Measurements from ENCODE around the gene MYH11.

MYH11 gene

DNA sequence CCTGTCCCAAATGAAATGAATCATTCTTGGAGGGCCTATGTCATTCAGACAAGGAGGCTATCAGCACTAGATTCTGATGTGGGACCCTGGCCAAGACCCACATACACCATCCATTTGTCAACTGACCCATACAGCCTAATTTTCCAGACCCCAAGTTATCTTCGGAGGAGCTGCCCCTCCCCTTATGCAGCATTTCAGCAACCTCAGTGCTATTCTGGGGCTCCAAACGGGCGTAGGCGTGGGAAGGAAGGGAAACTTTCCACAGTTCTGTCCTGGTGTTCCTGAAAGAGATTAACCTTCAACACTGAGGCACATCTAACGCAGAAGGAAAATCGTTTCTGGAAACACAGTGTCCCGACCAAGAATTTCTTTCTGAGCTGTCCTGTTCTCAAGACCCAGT is 86.7 kb downstream of the MYH11 start:
- Histone ChIP-seq H2AFZ (ENCODE audit: low read length) (no peak overlapping the region), H3K9me2 (replicated peaks; ENCODE audit: low read depth, low read length) (no peaks in the 10 kb centered on the region), H3K27me3 (ENCODE audit: insufficient read depth, low read length, poor library complexity, severe bottlenecking) (no peaks in the 10 kb centered on the region), H3K4me2 (ENCODE audit: low read depth, low read length, poor library complexity, severe bottlenecking) (no peak overlapping the region), H3K79me2 (ENCODE audit: insufficient read depth, low read length) (no peaks in the 10 kb centered on the region), H3K4me3 (ENCODE audit: low read length, poor library complexity, severe bottlenecking) (no peak overlapping the region), H3F3A (ENCODE audit: low read depth) (no peaks in the 10 kb centered on the region), H3K9ac (ENCODE audit: low read depth, low read length, poor library complexity, severe bottlenecking) (no peak overlapping the region), H4K20me1 (ENCODE audit: insufficient read depth, low read length, poor library complexity, severe bottlenecking) (no peaks in the 10 kb centered on the region), H3K36me3 (ENCODE audit: insufficient read depth, low read length) (no peaks in the 10 kb centered on the region), H3K9me3 (ENCODE audit: insufficient read depth, low read depth, low read length) (no peaks in the 10 kb centered on the region), H3K4me1 (ENCODE audit: insufficient read depth, low read length, poor library complexity, severe bottlenecking) (peaks cover 4% of the 10 kb centered on the region)
- no peak for TF ChIP-seq CTCF (conservative IDR thresholded peaks at IDR 0.05; ENCODE audit: low read length)
- no peak for TF ChIP-seq EZH2phosphoT487 (IDR thresholded peaks at IDR 0.05; ENCODE audit: borderline replicate concordance)

- Histone ChIP-seq H3K27me3 (ENCODE audit: insufficient read depth, low read length, poor library complexity, severe bottlenecking) (no peaks in the 10 kb centered on the region), H3K4me1 (ENCODE audit: insufficient read depth, low read length, poor library complexity, severe bottlenecking) (peaks cover 4% of the 10 kb centered on the region), H3K4me2 (ENCODE audit: low read depth, low read length, poor library complexity, severe bottlenecking) (no peak overlapping the region), H3F3A (ENCODE audit: low read depth) (no peaks in the 10 kb centered on the region), H3K9me3 (ENCODE audit: insufficient read depth, low read depth, low read length) (no peaks in the 10 kb centered on the region), H3K9ac (ENCODE audit: low read depth, low read length, poor library complexity, severe bottlenecking) (no peak overlapping the region), H3K36me3 (ENCODE audit: insufficient read depth, low read length) (no peaks in the 10 kb centered on the region), H3K4me3 (ENCODE audit: low read length, poor library complexity, severe bottlenecking) (no peak overlapping the region), H4K20me1 (ENCODE audit: insufficient read depth, low read length, poor library complexity, severe bottlenecking) (no peaks in the 10 kb centered on the region), H3K79me2 (ENCODE audit: insufficient read depth, low read length) (no peaks in the 10 kb centered on the region), H3K9me2 (replicated peaks; ENCODE audit: low read depth, low read length) (no peaks in the 10 kb centered on the region), H2AFZ (ENCODE audit: low read length) (no peak overlapping the region)
- no peak for TF ChIP-seq EZH2phosphoT487 (IDR thresholded peaks at IDR 0.05; ENCODE audit: borderline replicate concordance)
- TF ChIP-seq CTCF (conservative IDR thresholded peaks at IDR 0.05; ENCODE audit: low read length): no peak
These were observed 87.6 kb downstream of the MYH11 start for GRCh38 chr16:15769239-15769638.

DNA sequence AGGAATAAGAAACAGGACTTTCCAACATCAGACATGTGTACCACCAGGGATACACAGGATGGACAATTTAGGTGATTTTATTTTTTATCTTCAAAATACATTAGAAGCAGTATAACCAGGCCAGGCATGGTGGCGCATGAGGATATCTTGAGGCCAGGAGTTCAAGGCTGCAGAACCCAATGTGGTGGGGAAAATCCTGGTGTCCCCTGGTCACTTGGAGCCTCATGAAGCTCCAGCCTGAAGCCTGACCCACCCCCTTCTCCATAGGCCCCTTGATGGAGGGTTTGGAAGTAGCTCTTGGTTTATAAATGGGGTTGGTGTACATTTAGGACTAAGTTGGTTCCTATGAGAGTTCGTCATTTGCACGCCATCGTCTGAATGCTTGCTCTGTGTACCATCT is 88.6 kb downstream of the MYH11 start:
- no peak overlapping the region for H2AFZ ChIP-seq (ENCODE audit: low read length)
- no peak overlapping the region for H3K4me2 ChIP-seq (ENCODE audit: low read depth, low read length, poor library complexity, severe bottlenecking)
- H3K9me2 ChIP-seq (replicated peaks; ENCODE audit: low read depth, low read length): no peaks in the 10 kb centered on the region
- no peaks in the 10 kb centered on the region for H3K27me3 ChIP-seq (ENCODE audit: insufficient read depth, low read length, poor library complexity, severe bottlenecking)
- H3K9ac ChIP-seq (ENCODE audit: low read depth, low read length, poor library complexity, severe bottlenecking): no peak overlapping the region
- TF ChIP-seq EZH2phosphoT487 (IDR thresholded peaks at IDR 0.05; ENCODE audit: borderline replicate concordance) (no peak), CTCF (conservative IDR thresholded peaks at IDR 0.05; ENCODE audit: low read length) (no peak)
- no peaks in the 10 kb centered on the region for H3K36me3 ChIP-seq (ENCODE audit: insufficient read depth, low read length)
- H3K4me3 ChIP-seq (ENCODE audit: low read length, poor library complexity, severe bottlenecking): no peak overlapping the region
- H3F3A ChIP-seq (ENCODE audit: low read depth): no peaks in the 10 kb centered on the region
- H3K79me2 ChIP-seq (ENCODE audit: insufficient read depth, low read length): no peaks in the 10 kb centered on the region
- H4K20me1 ChIP-seq (ENCODE audit: insufficient read depth, low read length, poor library complexity, severe bottlenecking): no peaks in the 10 kb centered on the region
- no peaks in the 10 kb centered on the region for H3K9me3 ChIP-seq (ENCODE audit: insufficient read depth, low read depth, low read length)
- H3K4me1 ChIP-seq (ENCODE audit: insufficient read depth, low read length, poor library complexity, severe bottlenecking): peaks cover 4% of the 10 kb centered on the region

Data from Loucy (cell line).